Esophagus squamous epithelium (tissue), 5 donors: Measurements from ENCODE around the gene CACNA2D3. TPM values are rescaled to one million over a fixed set of nuclear protein-coding genes. Genes with fewer than 3 reads are reported as not detected.

ENCODE experiments used
- DNase-seq: peaks from one replicate; lab custom pipeline; 2025; lab: John Stamatoyannopoulos, UW
- H3K27ac ChIP-seq, 4 donors: fragments of 200-600 bp; sonication (generic); one replicate each; pipeline ENCODE4 v1.5.1; 2016 to 2019; ENCODE audit warnings: mild to moderate bottlenecking in 1 of 4
- H3K27me3 ChIP-seq, 4 donors: fragments of 200-600 bp; sonication (generic); 1 replicate in 3 of 4; 2 replicates in 1 of 4; pipeline versions ENCODE4 v1.5.1 to v1.6.0; 2017 to 2021; ENCODE audit warnings: antibody characterized with exemption in 1 of 4
- H3K36me3 ChIP-seq, 3 donors: fragments of 200-600 bp; sonication (generic); one replicate each; pipeline ENCODE4 v1.5.1; 2016 to 2019
- H3K4me1 ChIP-seq, 3 donors: fragments of 200-600 bp; sonication (generic); one replicate each; pipeline ENCODE4 v1.5.1; 2017 to 2019
- H3K4me3 ChIP-seq, 4 donors: fragments of 200-600 bp; sonication (generic); 1 replicate in 3 of 4; 2 replicates in 1 of 4; pipeline ENCODE4 v1.5.1; 2016 to 2019; ENCODE audit warnings: mild to moderate bottlenecking in 2 of 4, moderate library complexity in 1 of 4
- H3K9me3 ChIP-seq, 3 donors: fragments of 200-600 bp; sonication (generic); one replicate each; pipeline ENCODE4 v1.5.1; 2016 to 2019
- CTCF ChIP-seq, 6 experiments: fragments of 450-650 bp in 4 of 6; fragments of 200-600 bp in 2 of 6; sonication (generic) in 2 of 6; IDR thresholded peaks; one replicate each; pipeline ENCODE4 v1.5.1; 2016 to 2019; ENCODE audit warnings: antibody characterized with exemption in 6 of 6, mild to moderate bottlenecking in 4 of 6, moderate library complexity in 4 of 6
- POLR2A ChIP-seq, 4 donors: fragments of 450-650 bp; IDR thresholded peaks; one replicate each; pipeline ENCODE4 v1.6.1; 2017; ENCODE audit warnings: antibody characterized with exemption in 4 of 4, mild to moderate bottlenecking in 4 of 4, moderate library complexity in 3 of 4
- WGBS, 2 donors: methylation state at CpG; one replicate each; pipeline ENCODE4 v1.1.5; 2018; 5-methylcytosine and 5-hydroxymethylcytosine counted together
- intact Hi-C: fragments of 100-400 bp; cut with DNase I; formaldehyde crosslinking; loops from one replicate; pipeline ENCODE4 v1.15.0; 2022
- total RNA-seq, 4 donors: library from RNA; depleted of rRNA; stranded (reverse); fragments of >200 nt; gene quantifications; one replicate each; pipeline ENCODE4 v1.1.0, GENCODE V29; 2016
- donor health status: DM: yes; HTN: yes; CAD: no.

CACNA2D3 gene
- total RNA-seq, 4 donors from 2014 or later = 1.2 to 7.1 (median 5.1) TPM

- TF ChIP-seq POLR2A (IDR thresholded peaks at IDR 0.05) = no peak
- no peak for TF ChIP-seq CTCF (IDR thresholded peaks at IDR 0.05)
- DNase-seq = no peak
- Histone ChIP-seq H3K36me3 (no peaks in the 10 kb centered on the region), H3K4me3 (no peak overlapping the region), H3K9me3 (no peaks in the 10 kb centered on the region), H3K27ac (peak overlapping the region in 2 of 4 donors; percentile 3 to 13), H3K27me3 (no peaks in the 10 kb centered on the region), H3K4me1 (peaks cover 0 to 26% (median 8%) of the 10 kb centered on the region in 3 donors)
- intact Hi-C loops = no loop called here
- 29 to 48% methylated on average over 4 of the region's 4 CpGs for WGBS, 2 donors
These were observed 741.4 kb downstream of the CACNA2D3 start for GRCh38 chr3:54863786-54864185.

DNA sequence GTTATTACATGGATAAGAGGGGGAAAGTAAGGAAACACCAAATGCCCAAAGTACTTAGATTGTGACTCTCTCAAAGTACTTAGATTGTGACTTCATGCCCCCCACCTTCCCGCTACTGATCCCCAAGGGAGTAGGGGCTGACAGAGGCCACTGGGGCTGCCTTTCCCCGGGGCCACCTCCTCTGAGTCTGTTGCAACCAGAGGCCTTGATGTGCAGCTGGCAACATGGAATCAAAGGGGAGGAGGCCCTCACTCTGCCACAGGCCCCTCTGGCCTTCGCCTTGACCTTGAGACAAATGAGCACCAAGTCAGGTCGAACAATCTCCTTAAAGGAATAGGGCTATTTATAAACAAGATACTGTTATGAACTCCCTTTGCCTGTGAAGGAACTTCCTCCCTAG is 743.0 kb downstream of the CACNA2D3 start:
- no peak for DNase-seq
- intact Hi-C loops = no loop called here
- TF ChIP-seq POLR2A (IDR thresholded peaks at IDR 0.05) = no peak
- no peak for TF ChIP-seq CTCF (IDR thresholded peaks at IDR 0.05)
- WGBS, 2 donors = 80 to 86% methylated on average over 1 to 3 of the region's 4 CpGs
- Histone ChIP-seq H3K4me3 (no peak overlapping the region), H3K27ac (no peak overlapping the region), H3K4me1 (peaks cover 0 to 38% (median 8%) of the 10 kb centered on the region in 3 donors), H3K9me3 (no peaks in the 10 kb centered on the region), H3K36me3 (no peaks in the 10 kb centered on the region), H3K27me3 (no peaks in the 10 kb centered on the region)

DNA sequence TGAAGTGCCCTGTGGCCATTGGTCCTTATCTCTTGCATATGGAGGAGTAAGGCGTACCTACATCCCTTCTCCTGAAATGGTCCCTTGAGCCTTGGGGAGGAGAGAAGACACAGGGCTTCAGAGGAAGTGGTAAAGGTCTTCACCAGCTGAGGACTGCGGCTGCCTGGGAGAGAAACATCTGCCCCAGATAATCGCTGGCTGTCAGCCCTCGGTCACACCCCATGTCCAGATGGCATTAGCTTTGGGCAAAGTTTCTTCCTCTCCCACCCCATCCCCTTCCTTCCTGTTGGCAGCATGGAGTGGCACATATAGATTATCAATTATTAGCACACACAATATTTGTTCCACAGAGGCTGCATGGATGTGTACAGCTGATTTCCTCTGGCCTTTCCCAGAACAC is 743.9 kb downstream of the CACNA2D3 start:
- Histone ChIP-seq H3K36me3 (no peaks in the 10 kb centered on the region), H3K4me3 (no peak overlapping the region), H3K27me3 (no peaks in the 10 kb centered on the region), H3K9me3 (no peaks in the 10 kb centered on the region), H3K4me1 (peaks cover 0 to 34% (median 8%) of the 10 kb centered on the region in 3 donors), H3K27ac (no peak overlapping the region)
- 78 to 83% methylated on average over 3 to 4 of the region's 4 CpGs for WGBS, 2 donors
- intact Hi-C loops = no loop called here
- TF ChIP-seq CTCF (IDR thresholded peaks at IDR 0.05) = no peak
- no peak for TF ChIP-seq POLR2A (IDR thresholded peaks at IDR 0.05)
- DNase-seq = no peak

DNA sequence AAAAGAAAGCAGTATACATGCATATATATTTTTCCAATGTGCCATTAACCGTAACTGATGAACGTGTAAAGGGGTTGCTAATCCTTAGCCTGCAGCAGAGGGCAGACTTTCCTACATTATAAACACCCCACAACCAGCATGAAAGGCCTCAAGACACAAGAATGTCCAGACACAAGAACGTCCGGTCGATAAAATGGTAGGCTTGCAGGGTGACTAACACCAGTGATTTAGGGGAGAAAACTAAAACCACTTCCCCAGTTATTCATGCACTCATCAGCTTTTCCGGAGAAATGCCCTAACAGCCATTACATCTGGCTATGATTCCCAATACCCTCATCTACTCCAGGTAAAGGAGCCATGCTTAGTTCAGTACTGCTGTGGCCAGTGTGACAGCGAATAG is 748.1 kb downstream of the CACNA2D3 start:
- intact Hi-C loops = no loop called here
- 33 to 40% methylated on average over 7 of the region's 7 CpGs for WGBS, 2 donors
- DNase-seq = no peak

DNA sequence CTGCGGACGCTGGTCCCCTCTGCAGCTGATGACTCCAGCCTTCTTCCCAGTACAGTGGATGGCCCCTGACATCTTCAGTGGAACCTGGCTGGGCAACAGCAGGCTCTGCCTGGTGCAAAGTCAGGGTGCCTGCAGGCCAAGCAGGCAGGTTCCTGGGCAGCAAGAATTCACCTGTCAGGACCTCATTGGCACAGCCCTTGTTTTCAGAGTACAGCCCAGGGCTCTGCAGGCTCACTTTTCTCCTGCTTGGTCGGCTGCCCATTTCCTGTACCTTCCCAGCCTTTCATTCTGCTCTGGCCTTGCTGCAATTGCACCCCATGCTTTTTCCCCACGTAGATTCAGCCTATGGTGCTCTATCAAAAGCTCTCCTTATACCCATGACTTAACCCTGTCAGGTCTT is 749.5 kb downstream of the CACNA2D3 start:
- Histone ChIP-seq H3K27ac (no peak overlapping the region), H3K9me3 (no peaks in the 10 kb centered on the region), H3K36me3 (no peaks in the 10 kb centered on the region), H3K4me3 (no peak overlapping the region), H3K4me1 (peaks cover 0 to 33% (median 5%) of the 10 kb centered on the region in 3 donors), H3K27me3 (no peaks in the 10 kb centered on the region)
- intact Hi-C loops = no loop called here
- 47 to 57% methylated on average over 4 of the region's 4 CpGs for WGBS, 2 donors
- TF ChIP-seq POLR2A (IDR thresholded peaks at IDR 0.05) (no peak), CTCF (IDR thresholded peaks at IDR 0.05) (no peak)
- no peak for DNase-seq

More for the DNA sequence above, 748.1 kb downstream of the CACNA2D3 start:
- Histone ChIP-seq H3K27me3 (no peaks in the 10 kb centered on the region), H3K9me3 (no peaks in the 10 kb centered on the region), H3K36me3 (no peaks in the 10 kb centered on the region), H3K4me3 (no peak overlapping the region), H3K4me1 (peaks cover 0 to 33% (median 5%) of the 10 kb centered on the region in 3 donors), H3K27ac (no peak overlapping the region)
- TF ChIP-seq POLR2A (IDR thresholded peaks at IDR 0.05) (no peak), CTCF (IDR thresholded peaks at IDR 0.05) (peak in 5 of 6 experiments; percentile 12 to 48 (median 32))
